A673 (cell line): ENCODE data around the gene NEB. TPM values are rescaled to one million over a fixed set of nuclear protein-coding genes. Genes with fewer than 3 reads are reported as not detected.
A peak's percentile ranks its signal among the peaks of the same experiment; 100 is the strongest.

Experiments used
- Bru-seq: library from RNA; stranded (reverse); fragments of 400-500 nt; gene quantifications from one replicate; lab custom pipeline; 2021; lab: Mats Ljungman, UMichigan
- BruChase-seq, 2 experiments: library from RNA; stranded (reverse); fragments of 400-500 nt; gene quantifications; one replicate each; lab custom pipeline; 2021; lab: Mats Ljungman, UMichigan
- BruUV-seq: library from RNA; stranded (reverse); fragments of 400-500 nt; replicated peaks from 2 replicates; lab custom pipeline; 2021; lab: Mats Ljungman, UMichigan
- CTCF ChIA-PET: fragments of 300-600 bp; sonication (Branson Sonifier 250); formaldehyde crosslinking; loops from one replicate; lab custom pipeline; 2022; ENCODE audit warnings: antibody characterized with exemption; lab: Charles Lee
- POLR2A ChIA-PET: fragments of 300-600 bp; sonication (Branson Sonifier 250); formaldehyde crosslinking; loops from one replicate; lab custom pipeline; 2022; ENCODE audit warnings: antibody characterized with exemption; ENCODE audit not compliant: low non-redundant PET; lab: Charles Lee
- DNase-seq: peaks from one replicate; pipeline ENCODE4 v3.0.0-alpha.2; 2015; ENCODE audit warnings: low spot score
- H3K27ac ChIP-seq: fragments of 200-600 bp; sonication (generic); 2 replicates; pipeline ENCODE4 v1.5.1; 2016; ENCODE audit warnings: mixed run types, low read depth, mild to moderate bottlenecking, mixed read lengths, antibody characterized with exemption, low read length; ENCODE audit not compliant: poor library complexity, severe bottlenecking
- H3K27me3 ChIP-seq: fragments of 200-600 bp; sonication (generic); replicated peaks from 2 replicates; pipeline ENCODE4 v1.6.1; 2017; ENCODE audit warnings: mixed run types, low read depth, mild to moderate bottlenecking, mixed read lengths, antibody characterized with exemption, low read length; ENCODE audit not compliant: insufficient read depth, poor library complexity
- H3K36me3 ChIP-seq: fragments of 200-600 bp; sonication (generic); 2 replicates; pipeline ENCODE4 v1.6.1; 2016; ENCODE audit warnings: mixed run types, mild to moderate bottlenecking, mixed read lengths, antibody characterized with exemption, low read length; ENCODE audit not compliant: insufficient read depth, poor library complexity, severe bottlenecking
- H3K4me1 ChIP-seq: fragments of 200-600 bp; sonication (generic); 2 replicates; pipeline ENCODE4 v1.6.1; 2017; ENCODE audit warnings: mixed run types, mild to moderate bottlenecking, mixed read lengths, antibody characterized with exemption, low read length; ENCODE audit not compliant: insufficient read depth, poor library complexity, severe bottlenecking
- H3K4me3 ChIP-seq: fragments of 200-600 bp; sonication (generic); 2 replicates; pipeline ENCODE4 v1.5.1; 2016; ENCODE audit warnings: low read depth, mixed run types, mild to moderate bottlenecking, mixed read lengths, low read length; ENCODE audit not compliant: poor library complexity, severe bottlenecking
- H3K9me3 ChIP-seq: fragments of 200-600 bp; sonication (generic); 2 replicates; pipeline ENCODE4 v1.6.1; 2016; ENCODE audit warnings: mixed run types, low read depth, mild to moderate bottlenecking, mixed read lengths, antibody characterized with exemption, low read length; ENCODE audit not compliant: poor library complexity, severe bottlenecking
- CTCF ChIP-seq: fragments of 300-800, 200-600 bp; sonication (generic); conservative IDR thresholded peaks from 2 replicates; pipeline ENCODE4 v1.5.1; 2017; ENCODE audit warnings: low read depth, mild to moderate bottlenecking, antibody characterized with exemption, low read length, moderate library complexity, mixed read lengths
- EZH2 ChIP-seq: fragments of 200-600 bp; sonication (generic); IDR thresholded peaks from 2 replicates; pipeline ENCODE4 v1.6.1; 2017; ENCODE audit warnings: borderline replicate concordance, low read depth, mild to moderate bottlenecking, mixed read lengths, antibody characterized with exemption, low read length; ENCODE audit not compliant: poor library complexity, severe bottlenecking
- intact Hi-C: fragments of 100-400 bp; cut with micrococcal nuclease; formaldehyde crosslinking; loops from one replicate; pipeline ENCODE4 v1.10.0; 2022; ENCODE audit not compliant: unreplicated experiment
- long read RNA-seq: library from polyadenylated mRNA; stranded (forward); transcript quantifications from one replicate; pipeline ENCODE4 v2.0.0, GENCODE V29; 2022
- total RNA-seq: library from RNA; stranded (reverse); gene quantifications from 2 replicates; pipeline ENCODE4 v1.2.3, GENCODE V29; 2021

NEB gene
- total RNA-seq (2.5 and 7.0 TPM in 2 replicates), Bru-seq, nascent RNA (percentile 29 among the genes with signal in this experiment), BruChase-seq, experiment 1, labeled RNA remaining after a 2-hour chase (percentile 19 among the genes with signal in this experiment), BruChase-seq, experiment 2, labeled RNA remaining after a 6-hour chase (percentile 35 among the genes with signal in this experiment)
- long read RNA-seq: 0 reads

- H3K4me1 ChIP-seq: no peaks in the 10 kb centered on the region
- H3K9me3 ChIP-seq: no peaks in the 10 kb centered on the region
- BruUV-seq: no TSS peak
- ChIA-PET POLR2A (no interaction called here), CTCF (no interaction called here)
- DNase-seq: no peak
- no peak for TF ChIP-seq EZH2
- TF ChIP-seq CTCF: no peak
- intact Hi-C loops: no loop called here
- H3K27ac ChIP-seq: no peak within 1 kb of the TSS
- H3K4me3 ChIP-seq: no peak within 1 kb of the TSS
- H3K36me3 ChIP-seq: no peaks in the 10 kb centered on the region
- no peaks in the 10 kb centered on the region for H3K27me3 ChIP-seq
Observed at GRCh38 chr2:151733771-151734672, at the start of gene NEB. NEB (minus strand) TSS chr2:151734476; CDS start chr2:151733156, 1,320 bp downstream.

GRCh38 chr2:151783133-151783520 lies 48.9 kb upstream of the NEB start:
- Histone ChIP-seq H3K27me3 (no peaks in the 10 kb centered on the region), H3K27ac (no peak overlapping the region), H3K9me3 (no peaks in the 10 kb centered on the region), H3K36me3 (no peaks in the 10 kb centered on the region), H3K4me1 (no peaks in the 10 kb centered on the region), H3K4me3 (no peak overlapping the region)
- DNase-seq: no peak
- TF ChIP-seq EZH2 (no peak), CTCF (no peak)
- POLR2A ChIA-PET: no interaction called here
- no TSS peak for BruUV-seq
- intact Hi-C loops: no loop called here
- CTCF ChIA-PET: no interaction called here

GRCh38 chr2:151782378-151783132 lies 48.3 kb upstream of the NEB start:
- H3K4me3 ChIP-seq: no peak overlapping the region
- H3K27ac ChIP-seq: no peak overlapping the region
- no peaks in the 10 kb centered on the region for H3K27me3 ChIP-seq
- ChIA-PET CTCF (no interaction called here), POLR2A (no interaction called here)
- H3K4me1 ChIP-seq: no peaks in the 10 kb centered on the region
- BruUV-seq: no TSS peak
- intact Hi-C loops: no loop called here
- H3K9me3 ChIP-seq: no peaks in the 10 kb centered on the region
- H3K36me3 ChIP-seq: no peaks in the 10 kb centered on the region
- no peak for DNase-seq
- no peak for TF ChIP-seq CTCF
- no peak for TF ChIP-seq EZH2
